NCI-H748 (cell line): ENCODE data around the gene ACKR1.

Experiments
- DNase-seq: peaks from one replicate; lab custom pipeline; 2025; ENCODE audit not compliant: unreplicated experiment; lab: John Stamatoyannopoulos, UW

Gene ACKR1

DNA sequence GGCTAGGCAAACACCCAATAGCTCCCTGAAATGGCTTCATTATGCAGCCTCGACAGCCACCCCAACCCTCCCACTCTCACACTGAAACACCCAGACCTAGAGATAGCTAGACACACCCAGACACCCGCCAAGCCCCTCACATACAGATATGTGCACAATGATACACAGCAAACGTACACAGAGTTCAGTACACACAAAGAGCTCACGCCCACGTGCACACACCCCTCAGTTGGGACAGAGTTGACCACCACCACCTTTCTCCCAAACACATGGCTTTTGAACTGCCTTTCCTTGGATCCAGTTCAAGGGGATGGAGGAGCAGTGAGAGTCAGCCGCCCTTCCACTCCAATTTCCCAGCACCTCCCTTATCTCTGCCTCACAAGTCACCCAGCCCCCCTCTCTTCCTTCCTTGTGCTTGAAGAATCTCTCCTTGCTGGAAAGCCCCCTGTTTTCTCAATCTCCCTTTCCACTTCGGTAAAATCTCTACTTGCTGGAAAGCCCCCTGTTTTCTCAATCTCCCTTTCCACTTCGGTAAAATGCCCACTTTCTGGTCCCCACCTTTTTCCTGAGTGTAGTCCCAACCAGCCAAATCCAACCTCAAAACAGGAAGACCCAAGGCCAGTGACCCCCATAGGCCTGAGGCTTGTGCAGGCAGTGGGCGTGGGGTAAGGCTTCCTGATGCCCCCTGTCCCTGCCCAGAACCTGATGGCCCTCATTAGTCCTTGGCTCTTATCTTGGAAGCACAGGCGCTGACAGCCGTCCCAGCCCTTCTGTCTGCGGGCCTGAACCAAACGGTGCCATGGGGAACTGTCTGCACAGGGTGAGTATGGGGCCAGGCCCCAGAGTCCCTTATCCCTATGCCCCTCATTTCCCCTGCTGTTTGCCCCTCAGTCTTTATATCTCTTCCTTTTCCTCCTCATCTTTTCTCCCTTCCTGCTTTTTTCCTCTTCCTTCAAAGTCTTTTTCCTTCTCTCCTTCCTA, at the start of gene ACKR1:
Gene ACKR1 (plus strand): TSS at position 715 of the 981 bp plus-strand sequence. CDS start 85 bp downstream, at position 800.
- DNase-seq: no peak

- DNase-seq: peak; percentile 38
Measured at GRCh38 chr1:159161001-159161718, 43.5 kb upstream of the ACKR1 start.

GRCh38 chr1:159161719-159162026, 43.0 kb upstream of the ACKR1 start:
- no peak for DNase-seq

DNA sequence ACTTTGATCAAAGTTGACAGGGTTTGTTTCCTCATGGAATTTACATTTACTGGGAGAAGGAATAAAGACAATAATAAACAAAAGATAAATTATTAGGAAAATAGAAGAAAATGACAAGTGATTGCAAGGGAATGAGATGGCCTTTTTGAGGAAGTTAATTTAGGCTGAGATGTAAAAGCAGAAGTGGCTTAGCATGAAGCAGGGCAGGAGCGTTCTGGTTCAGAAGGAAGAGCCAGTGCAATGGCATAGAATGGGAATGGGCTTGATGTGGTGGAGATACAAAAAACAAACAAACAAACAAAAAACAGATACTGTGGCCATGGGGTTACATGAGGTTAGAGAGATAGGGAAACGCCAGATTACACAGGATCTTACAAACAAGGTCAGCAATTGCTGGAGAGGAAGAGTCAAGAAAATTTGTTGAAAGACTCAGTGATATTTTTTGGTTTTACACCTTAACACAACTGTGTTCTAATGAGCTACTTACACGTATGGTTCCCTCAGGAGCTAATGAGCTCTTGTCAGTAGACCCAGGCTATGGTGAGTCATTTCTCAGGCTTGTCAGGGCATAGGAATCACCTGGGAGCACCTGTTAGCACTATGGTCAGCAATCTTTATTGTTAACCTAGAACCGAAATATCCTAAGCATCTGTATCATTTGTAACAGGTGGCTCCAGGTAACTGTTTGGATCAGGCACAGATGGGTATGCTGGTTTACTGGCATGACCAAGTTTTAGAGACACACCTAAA, 42.0 kb upstream of the ACKR1 start:
- DNase-seq: no peak

GRCh38 chr1:159163614-159164228, 41.0 kb upstream of the ACKR1 start:
- DNase-seq: no peak

DNA sequence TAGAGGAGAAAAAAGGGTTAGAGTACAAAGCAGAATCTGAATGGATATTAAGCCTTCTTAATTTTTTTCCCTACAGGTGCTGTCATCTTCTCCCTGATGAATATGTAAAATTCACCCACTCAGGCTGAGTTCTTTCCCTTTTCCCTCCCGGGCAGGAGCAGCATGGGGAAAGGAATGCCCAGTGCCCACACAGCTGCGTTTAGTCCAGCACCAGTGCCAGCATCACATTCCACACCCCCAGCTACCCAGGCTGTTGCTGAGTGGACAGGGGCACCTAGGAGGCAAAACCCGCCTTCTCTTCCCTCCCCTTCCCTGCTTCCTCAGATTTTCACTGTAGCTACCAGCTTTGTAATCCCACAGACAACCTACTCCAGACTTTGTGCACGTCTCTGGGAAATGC, 36.6 kb upstream of the ACKR1 start:
- DNase-seq: no peak

DNA sequence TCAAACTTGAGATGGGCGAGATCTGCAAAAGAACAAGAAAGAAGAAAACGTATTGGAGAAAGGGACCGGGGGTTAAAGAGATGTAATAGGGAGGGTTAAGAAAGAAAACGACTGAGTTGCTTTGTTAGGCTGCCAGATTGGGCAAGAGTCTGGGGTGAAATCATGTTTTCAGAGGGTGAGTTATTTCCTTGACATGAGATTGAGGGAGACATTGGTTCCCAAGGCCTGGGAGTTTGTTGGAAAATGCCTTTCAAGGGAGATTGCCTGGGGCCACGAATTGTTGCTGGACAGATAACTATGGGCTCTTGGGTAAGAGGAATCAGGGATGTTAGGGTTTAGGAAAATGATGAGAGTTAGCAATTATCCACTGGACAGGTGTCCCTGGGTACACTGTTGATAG, 34.0 kb upstream of the ACKR1 start:
- DNase-seq: no peak

GRCh38 chr1:159171254-159171687, 33.4 kb upstream of the ACKR1 start, which contains the start of gene CADM3:
CADM3 (plus strand) TSS chr1:159171615; CDS start chr1:159171766, 151 bp downstream.
- DNase-seq: peak; percentile 20

DNA sequence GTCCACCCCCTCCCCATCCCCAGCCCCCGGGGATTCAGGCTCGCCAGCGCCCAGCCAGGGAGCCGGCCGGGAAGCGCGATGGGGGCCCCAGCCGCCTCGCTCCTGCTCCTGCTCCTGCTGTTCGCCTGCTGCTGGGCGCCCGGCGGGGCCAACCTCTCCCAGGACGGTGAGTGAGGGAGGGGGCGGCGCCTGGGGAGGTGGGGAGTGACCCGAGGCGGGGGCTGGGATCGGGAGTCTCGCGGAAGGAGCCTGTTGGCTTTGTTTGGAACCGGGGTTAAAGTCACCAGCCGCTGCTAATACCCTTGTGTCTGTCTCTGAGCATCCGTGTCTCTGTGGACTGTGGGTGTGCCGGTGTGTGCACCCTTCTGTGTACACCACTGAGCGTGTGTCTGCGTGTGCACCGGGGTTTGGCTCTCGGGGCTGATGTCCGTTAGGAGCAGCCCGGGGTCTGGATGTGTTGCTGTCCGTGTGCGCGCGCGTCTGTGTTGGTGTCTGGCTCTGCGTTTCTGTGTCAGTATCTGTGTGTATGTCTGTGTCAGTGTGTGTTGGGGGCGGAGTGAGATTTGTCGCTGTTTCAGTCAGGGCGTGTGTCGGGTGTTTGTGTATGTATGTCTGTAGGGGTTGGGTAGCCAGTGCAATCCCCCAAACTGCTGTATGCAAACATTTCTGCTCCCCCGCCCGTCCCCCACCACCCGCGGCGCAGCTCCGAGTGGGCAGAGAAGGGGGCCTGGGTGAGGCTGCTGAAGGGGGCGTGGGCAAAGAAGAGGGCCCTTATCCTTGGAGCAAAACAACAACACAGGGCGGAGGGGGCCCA, 32.8 kb upstream of the ACKR1 start:
- peak; percentile 34 for DNase-seq

GRCh38 chr1:159172614-159173291, 31.9 kb upstream of the ACKR1 start:
- DNase-seq: no peak

GRCh38 chr1:159173320-159173719, 31.4 kb upstream of the ACKR1 start:
- DNase-seq: no peak

- no peak for DNase-seq
Measured at GRCh38 chr1:159175571-159175970, 29.1 kb upstream of the ACKR1 start.

GRCh38 chr1:159177272-159177907, 27.3 kb upstream of the ACKR1 start:
- no peak for DNase-seq

- DNase-seq: no peak
Measured at GRCh38 chr1:159179906-159180305, 24.8 kb upstream of the ACKR1 start.

DNA sequence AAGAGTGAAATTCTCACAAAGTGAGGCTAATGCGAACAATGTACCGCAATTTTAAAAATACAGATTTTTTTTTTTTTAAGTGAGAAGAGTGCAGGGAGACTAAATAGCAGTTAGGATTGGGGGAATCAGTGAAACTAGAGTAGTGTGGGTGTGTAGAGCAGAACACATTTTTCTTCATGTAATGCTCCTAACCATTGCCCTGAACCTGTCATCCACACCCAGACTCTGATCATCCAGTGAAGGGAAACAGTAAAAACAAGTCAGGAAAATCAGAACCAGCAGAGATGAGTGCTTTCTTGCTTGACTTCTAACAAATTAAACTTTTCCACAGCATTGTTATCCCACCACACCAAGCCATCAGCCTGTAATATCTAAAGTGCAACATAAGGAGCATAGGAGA, 24.2 kb upstream of the ACKR1 start:
- no peak for DNase-seq

- DNase-seq: no peak
Measured at GRCh38 chr1:159181328-159182024, 23.2 kb upstream of the ACKR1 start.

GRCh38 chr1:159184201-159184600, 20.5 kb upstream of the ACKR1 start:
- DNase-seq: no peak

DNA sequence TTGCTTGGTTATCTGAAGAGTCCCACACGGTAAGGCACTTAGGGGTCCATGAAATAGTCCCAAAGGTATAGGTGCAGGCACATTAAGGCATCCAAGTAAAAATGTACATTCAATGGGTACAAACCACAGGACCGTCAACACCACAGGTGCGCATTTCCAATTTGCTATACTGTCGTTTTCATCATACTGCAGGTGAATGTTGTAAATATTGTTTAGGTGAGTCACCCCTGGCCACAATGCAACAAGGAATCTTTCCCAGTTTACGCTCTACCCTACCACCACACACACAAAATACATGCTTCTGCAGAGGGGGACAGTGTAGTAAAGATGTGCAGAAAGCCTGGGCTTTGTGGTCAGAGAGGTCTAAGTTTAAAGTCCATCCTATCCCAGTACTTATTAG, 19.6 kb upstream of the ACKR1 start:
- DNase-seq: no peak
